Stimulated activated CD4-positive, alpha-beta T cell treated with anti-CD3 and anti-CD28 coated beads, Interleukin-4, amount 100 ng/mL, for 48 hours (primary cell): Measurements from ENCODE around the gene OR2B6.
"Not testable (repeated sequence)": the region's sequence is repeated elsewhere in the genome, so short reads cannot be mapped to it uniquely, and the experiment has no call there.

ENCODE experiments used
- DNase-seq, 2 donors: peaks; one replicate each; pipeline ENCODE4 v3.0.0-alpha.2; 2020; ENCODE audit warnings: low read depth in 2 of 2

The OR2B6 gene

GRCh38 chr6:27956941-27957340 lies at the start of gene OR2B6:
Gene OR2B6, plus strand, starts transcription at chr6:27957241. Its CDS starts 0 bp downstream, at chr6:27957241.
- no peak for DNase-seq

DNA sequence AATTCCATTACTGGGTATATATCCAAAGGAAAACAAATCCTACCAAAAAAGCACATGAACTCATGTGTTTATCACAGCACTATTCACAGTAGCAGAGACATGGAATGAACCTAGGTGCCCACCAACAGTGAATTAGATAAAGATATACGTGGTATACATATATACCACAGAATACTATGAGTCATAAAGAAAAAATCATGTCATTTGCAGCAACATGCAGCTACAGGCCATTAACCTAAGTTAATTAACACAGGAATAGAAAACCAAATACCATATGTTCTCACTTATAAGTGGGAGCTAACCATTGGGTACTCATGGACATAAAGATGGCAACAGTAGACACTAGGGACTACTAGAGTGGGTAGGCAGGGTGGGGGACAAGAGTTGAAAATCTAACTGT lies 49.0 kb upstream of the OR2B6 start:
- no peak for DNase-seq

GRCh38 chr6:27911956-27912446 lies 45.0 kb upstream of the OR2B6 start, which contains the start of gene OR2B2:
Gene OR2B2, minus strand, starts transcription at chr6:27912396. Its CDS starts 77 bp downstream, at chr6:27912319.
- no peak for DNase-seq

- DNase-seq, result no peak
Observed at GRCh38 chr6:27922949-27923348, 34.1 kb upstream of the OR2B6 start.

- no peak for DNase-seq
Observed at GRCh38 chr6:27924179-27924578, 32.9 kb upstream of the OR2B6 start.

GRCh38 chr6:27928041-27928440 lies 29.0 kb upstream of the OR2B6 start:
- not testable (repeated sequence) for DNase-seq

DNA sequence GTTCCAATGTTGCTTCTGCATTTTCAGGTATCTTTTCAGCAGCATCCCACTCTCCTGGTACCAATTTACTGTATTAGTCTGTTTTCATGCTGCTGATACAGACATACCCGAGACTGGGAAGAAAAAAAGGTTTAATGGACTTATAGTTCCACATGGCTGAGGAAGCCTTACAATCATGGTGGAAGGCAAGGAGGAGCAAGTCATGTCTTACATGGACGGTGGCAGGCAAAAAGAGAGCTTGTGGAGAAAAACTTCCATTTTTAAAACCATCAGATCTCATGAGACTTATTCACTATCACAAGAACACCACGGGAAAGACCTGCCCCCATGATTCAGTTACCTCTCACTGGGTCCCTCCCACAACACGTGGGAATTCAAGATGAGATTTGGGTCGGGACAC lies 27.1 kb upstream of the OR2B6 start:
- DNase-seq, result not testable (repeated sequence)

DNA sequence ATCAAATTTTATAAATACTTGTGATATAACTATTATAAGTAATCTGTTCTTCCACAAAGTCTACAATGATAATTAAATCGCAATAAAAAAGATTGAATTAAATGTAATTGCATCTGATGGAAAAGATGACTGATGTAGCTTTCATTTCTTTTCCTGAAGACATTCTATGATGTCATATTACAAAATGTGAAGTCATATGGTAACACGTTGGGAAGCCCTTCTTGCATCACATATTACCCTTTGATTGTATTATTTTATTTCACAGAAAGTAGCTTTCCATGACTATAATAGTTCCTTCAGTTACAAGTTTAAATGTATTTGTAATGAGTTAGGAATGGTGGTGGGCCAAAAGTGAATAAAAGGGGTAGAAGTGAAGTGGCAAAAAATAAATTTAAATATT lies 25.8 kb upstream of the OR2B6 start:
- no peak for DNase-seq

- DNase-seq, result no peak
Observed at GRCh38 chr6:27940766-27941165, 16.3 kb upstream of the OR2B6 start.

DNA sequence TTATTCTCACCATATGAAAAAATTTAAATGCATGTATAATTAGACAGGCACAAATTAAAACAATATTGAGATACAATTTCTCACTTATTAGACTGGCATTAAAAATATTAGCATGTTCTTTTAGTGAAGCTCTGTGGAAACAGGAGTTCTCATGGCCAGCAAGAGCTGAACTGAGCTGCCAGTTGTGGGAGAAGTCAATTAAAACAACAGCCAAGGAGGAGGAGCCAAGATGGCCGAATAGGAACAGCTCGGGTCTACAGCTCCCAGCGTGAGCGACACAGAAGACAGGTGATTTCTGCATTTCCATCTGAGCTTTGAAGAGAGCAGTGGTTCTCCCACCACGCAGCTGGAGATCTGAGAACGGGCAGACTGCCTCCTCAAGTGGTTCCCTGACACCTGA lies 14.0 kb upstream of the OR2B6 start:
- not testable (repeated sequence) for DNase-seq

GRCh38 chr6:27948237-27948636 lies 8.8 kb upstream of the OR2B6 start:
- no peak for DNase-seq

DNA sequence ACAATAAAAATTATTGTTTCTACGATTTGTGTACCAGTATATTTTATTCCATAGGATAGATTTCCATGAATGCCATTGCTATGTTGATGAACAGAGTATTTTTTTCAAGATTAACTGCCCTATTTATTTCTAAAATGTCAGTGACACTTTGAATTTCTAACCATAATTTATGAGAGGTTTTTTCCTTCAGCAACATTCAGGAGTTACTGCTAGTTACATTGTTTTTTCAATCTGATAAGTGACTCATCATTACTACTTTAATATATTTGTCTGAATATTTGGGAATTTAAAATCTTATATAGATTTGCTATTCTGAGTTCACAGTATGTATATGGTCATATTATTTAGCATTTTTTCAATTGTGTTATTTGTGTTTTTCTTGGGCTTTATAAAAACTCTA lies 6.0 kb upstream of the OR2B6 start:
- no peak for DNase-seq

- DNase-seq, result no peak
Observed at GRCh38 chr6:27957516-27957915, 475 bp downstream of the OR2B6 start.

- no peak for DNase-seq
Observed at GRCh38 chr6:27962506-27962905, 5.5 kb downstream of the OR2B6 start.

DNA sequence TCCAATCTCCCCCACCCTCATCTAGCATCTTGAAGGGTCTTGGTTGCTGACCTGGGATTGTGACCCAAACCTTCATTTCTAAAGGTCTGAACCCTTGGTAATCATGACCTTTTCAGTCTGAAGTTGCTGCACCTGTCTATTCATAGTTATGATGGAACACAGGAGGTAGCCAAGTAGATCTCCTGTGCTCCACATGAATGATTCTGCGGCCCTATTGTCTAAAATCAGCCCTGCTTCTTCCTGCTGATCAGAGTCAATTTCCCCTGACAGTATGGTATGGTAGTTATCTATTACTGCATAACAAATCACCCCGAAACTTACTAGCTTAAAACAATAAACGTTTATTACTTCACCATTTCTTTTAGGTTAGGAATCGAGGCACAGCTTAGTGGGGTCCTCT lies 9.0 kb downstream of the OR2B6 start:
- DNase-seq, result no peak

GRCh38 chr6:27966816-27967426 lies 9.9 kb downstream of the OR2B6 start:
- no peak for DNase-seq

DNA sequence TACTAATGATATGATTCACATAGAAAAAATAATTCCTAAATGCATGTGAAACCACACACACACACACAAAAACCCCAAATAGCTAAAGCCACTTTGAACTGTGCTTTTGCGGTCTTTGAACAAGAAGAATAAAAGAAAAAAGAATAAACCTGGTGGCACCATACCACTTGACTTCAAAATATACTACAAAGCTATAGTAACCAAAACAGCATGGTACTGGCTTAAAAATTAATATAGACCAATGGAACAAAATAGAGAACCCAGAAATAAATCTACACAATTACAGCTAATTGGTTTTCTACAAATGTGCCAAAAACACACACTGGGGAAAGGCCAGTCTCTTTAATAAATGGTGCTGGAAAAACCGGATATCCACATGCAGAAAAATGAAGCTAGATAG lies 13.4 kb downstream of the OR2B6 start:
- DNase-seq, result no peak

DNA sequence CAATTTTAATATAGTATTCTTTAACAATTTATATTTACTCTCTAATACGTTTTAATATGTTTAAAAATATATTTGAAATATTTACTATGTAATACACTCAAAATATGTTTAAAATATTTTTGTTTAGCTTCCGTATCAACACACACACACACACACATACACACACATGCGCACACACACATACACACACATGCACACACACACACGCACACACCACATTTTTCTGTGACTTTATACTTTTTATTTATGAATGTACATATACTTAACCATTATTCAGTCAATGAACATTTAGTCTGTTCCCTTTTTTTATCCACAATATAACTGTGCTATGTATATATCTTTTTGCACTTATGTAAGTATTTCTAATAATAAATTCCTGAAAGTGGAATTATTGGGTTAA lies 15.7 kb downstream of the OR2B6 start:
- no peak for DNase-seq

DNA sequence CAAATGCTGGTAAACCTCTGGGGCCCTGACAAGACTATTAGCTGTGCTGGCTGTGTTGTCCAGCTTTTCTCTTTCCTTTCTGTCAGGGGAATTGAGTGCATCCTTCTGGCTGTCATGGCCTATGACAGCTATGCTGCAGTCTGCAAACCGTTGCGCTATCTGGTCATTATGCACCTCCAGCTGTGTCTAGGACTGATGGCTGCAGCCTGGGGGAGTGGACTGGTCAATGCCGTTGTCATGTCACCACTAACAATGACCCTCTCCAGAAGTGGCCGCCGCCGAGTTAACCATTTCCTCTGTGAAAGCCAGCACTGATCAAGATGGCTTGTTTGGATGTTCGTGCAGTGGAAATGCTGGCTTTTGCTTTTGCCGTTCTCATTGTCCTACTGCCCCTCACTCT lies 20.3 kb downstream of the OR2B6 start:
- DNase-seq, result no peak

- DNase-seq, result no peak
Observed at GRCh38 chr6:27978705-27979104, 21.7 kb downstream of the OR2B6 start.

- DNase-seq, result no peak
Observed at GRCh38 chr6:27980111-27980510, 23.1 kb downstream of the OR2B6 start.

DNA sequence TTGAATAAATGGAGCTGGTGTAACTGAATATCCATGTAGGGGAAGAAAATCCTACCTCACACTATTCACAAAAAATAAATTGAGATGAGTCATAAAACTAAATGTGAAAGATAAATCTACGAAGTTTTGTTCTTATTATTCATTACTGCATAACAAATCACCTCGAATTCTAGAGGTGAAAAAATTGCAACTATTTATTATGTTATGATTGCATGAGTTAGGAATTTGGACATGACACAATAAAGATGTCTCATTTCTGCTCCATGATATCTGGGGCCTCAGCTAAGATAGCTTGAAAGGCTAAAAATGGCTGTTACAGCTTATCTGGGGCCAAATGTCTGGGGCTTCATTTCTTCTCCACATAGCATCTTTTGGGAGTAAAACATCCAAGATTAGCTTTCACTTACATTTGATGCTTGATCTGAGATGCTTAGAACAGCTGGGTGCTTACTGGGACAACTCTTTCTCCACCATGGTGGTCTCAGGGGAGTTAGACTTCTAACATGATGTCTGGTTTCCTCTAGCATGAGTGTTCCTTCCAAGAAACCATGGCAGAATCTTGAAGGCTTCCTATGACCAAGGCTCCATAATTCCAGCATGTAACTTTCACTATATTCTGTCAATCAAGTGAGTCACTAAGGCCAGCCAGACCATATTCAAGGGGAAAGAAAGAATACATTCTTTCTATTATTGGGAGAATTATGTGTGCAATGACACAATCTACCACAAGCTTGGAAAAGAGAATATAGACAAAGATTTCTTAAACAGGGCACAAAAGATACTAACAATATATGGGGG lies 30.1 kb downstream of the OR2B6 start:
- no peak for DNase-seq

- DNase-seq, result no peak
Observed at GRCh38 chr6:27994616-27995015, 37.6 kb downstream of the OR2B6 start.
